GM21360 (cell line): ENCODE measurements around the gene AHNAK2.

Experiments
- ATAC-seq: cut with Tn5 transposase; IDR thresholded peaks from one replicate; pipeline ENCODE4 v1.9.1; 2021; ENCODE audit warnings: mild to moderate bottlenecking, moderate library complexity; ENCODE audit not compliant: unreplicated experiment

AHNAK2 gene

DNA sequence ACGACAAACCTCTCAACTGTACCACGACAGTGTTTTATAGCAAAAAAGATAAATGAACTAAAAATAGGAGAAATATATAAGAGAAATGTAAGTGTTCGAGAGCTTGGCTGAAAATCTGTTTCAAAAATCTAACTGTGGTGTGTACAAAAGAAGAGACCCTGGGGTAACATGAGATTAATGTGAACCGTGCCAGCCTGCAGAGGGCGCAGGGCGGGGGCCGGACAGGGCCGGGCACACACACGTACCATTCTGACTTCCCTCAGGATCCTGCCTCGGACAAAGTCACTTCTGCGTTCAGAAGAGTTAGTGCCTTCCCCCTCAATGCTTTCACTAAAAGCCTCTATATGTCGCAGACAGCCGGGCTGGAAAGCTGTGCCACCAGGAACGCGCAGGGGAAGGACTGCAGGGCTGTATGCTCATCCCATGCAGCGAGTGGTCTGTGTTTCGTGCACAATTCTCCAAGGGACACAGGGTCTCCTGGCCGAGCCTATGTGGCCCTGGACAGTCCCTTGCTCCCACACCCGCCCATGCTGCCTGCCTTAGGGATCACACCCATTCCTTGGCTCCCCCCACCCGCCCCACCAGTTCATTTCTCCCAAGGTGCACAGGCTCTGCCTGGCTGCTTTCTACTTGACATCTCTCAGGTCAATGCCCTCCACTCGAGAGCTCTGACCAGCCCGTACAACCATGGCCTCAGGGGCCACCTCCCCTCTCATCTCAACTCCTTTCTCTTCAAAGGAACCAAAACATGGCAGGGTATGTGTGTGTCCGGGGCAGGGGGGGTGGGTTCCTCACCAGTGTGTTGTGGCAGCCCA lies 34.2 kb upstream of the AHNAK2 start:
- ATAC-seq, result no peak

DNA sequence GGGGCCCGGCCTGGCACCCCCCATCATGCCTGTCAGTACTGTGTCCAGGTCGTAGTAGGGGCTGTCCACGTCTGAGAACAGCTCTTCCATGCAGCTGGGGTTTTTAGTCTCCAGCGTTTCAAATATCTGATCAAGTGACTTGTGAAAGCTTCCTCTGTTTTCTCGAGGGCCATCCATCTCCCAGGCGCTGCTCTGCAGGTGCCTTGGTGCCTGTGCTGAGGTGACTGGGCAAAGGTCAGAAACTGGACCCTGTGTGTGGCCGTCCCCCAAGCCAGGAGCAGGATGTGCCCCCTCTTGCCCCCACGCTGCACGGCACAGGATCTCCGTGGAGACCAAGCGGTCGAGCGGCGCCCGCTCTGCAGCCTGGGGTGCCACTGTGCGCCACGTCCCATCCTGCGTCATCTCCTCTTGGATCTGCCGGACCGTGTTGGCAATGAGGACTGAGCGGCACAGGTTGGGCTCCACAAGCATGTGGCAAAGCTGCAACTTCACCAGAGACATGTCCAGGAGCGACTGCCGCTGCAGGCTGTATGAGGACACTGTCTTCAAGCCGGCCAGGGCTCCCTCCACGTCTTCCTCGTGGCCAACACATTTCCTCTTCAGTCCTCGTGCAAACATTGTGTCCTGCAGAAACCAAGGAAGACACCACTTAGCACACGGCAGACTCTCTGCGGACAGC lies 33.3 kb upstream of the AHNAK2 start:
- no peak for ATAC-seq

DNA sequence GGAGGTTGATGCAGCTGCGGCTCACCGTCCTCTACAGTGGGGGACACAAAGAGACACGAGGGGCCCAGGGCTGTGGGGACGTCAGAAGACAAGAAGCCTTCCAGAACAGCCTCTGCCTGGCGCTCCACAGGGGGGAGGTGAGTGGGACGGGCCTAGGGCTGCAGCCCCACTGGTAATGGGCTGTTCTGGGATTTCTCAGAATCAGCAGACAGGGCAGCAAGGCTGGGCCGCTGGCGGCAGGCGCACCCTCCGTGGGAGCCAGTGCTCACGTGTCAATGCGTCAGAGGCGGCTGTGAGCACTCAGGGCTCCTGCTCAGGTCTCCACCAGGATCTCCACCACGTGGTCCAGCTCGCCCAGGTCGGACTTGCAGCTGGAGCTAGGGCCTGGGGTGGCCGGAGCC lies 32.7 kb upstream of the AHNAK2 start:
- no peak for ATAC-seq

DNA sequence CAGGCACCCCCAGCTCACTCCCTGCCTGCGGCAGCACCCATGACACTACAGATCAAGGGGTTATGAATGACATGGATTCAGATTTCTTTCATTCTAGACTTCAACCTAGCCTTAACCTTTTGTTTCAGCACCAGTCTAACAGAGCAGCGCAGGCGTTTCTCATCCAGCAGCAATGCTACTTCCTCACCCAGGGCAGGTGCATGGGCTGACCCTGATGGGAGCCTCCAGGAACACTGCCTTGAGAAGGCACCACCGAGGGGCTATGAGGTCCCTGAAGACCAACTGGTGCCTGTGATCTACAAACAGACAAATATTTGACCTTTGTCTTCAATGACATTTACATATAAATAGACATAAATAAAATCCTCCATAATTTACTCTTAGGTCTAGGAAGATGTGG lies 31.9 kb upstream of the AHNAK2 start:
- no peak for ATAC-seq

DNA sequence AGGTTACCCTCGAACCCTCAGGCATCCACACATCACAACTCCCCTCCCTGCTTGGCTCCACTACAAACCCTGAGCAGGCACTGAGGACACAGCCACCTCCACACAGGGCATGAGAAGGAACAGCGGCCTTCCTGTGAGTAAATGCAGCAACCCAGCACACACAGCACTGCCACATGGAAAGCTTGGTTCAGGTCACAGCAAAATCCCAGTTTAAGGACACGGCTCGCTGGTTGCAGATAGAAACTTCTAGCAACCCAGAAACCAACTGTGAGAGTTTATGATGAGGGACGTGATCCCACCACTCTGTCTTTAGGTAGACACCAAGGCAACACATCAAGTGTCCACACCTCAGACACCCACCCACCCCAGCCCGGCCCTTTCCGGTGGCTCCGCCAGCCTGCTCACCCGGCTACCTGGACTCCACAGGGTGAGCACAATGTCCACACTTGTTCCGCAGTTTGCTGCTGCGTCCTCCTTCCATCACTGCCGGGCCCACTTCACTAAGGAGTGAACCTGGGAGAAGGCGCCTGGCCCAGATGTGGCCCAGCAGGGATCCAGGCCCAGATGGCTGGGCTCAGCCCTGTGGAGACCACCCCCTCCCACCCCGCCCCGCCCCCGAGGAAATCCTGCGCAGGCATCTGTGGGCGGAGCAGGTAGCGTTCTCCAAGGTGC lies 29.6 kb upstream of the AHNAK2 start:
- ATAC-seq, result no peak

DNA sequence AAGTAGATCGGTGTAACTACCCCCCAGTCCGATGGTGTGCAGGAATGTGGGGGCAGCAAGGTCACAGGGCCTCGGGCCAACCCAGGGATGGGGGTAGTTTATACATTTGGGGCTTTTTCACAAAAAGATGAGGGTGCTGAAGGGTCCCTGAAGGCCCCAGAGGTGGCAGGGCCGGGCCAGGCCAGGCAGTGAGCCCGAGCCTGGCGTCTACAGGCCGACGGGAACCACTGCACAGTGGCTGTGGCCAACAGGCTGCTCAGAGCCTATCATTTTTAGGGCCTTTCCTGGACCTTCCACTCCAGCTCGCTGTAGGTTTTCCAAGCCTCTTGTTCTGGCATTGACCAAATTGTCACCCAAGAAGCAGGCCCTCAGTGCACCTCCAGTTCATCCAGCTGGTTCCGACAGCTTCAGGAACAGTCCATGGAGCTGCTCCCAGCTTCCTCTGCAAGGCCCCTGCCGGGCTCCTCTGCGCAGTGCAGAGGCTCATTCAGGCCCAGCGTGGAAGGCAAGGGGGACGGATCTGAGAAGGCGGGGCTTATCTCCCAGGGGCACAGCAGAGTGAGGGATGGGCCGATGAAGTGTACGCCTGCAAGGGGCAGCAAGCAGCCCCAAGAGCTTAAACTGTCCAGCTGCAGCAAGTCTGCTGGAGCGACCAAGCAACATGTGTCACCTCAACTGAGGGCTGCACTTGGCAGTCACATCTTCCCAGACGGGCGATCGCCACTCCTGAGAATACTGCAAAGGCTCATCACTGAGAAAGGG lies 28.8 kb upstream of the AHNAK2 start:
- ATAC-seq, result no peak

DNA sequence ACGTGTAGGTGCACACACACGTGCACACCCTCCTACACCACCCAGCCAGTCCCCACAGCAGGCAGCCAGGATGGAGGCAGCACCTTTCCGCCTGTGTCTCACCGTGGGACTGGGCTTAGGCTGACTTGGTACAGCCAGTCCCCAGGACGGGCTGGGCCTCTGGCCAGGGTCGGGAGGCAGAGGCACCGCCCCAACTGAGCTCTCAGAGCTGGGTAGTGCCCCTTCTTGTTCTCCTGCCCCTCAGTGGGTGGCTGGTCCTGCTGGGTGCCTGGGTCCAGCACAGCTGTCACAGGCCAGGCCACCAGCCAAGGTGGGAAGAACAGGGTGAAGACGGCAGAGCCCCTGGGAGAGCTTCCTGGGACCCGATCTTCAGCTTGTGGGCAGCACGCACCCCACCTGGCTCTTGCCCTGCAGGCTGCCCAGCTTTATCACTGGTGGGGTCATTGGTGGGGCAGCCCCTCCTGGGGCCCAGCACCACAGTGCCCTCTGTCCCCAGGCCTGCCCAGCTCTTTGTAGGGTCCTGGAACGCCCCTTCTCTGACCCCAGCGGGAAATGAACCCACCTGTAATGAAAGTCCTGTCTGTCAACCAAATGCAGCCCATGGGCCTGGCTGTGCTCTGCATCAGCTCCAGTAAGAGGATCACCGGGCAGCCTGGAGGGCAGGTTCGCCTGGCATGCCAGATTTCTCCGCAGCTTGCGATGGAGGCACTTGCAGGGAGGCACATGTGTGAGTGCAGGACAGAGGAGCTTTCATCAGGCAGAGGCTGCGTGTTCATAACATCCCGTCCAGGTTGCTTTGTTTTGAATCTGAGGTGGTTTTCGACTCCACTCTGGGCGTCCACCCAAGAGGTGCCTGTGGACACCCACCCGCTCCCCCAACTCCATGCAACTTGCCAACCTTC lies 28.0 kb upstream of the AHNAK2 start:
- no peak for ATAC-seq

DNA sequence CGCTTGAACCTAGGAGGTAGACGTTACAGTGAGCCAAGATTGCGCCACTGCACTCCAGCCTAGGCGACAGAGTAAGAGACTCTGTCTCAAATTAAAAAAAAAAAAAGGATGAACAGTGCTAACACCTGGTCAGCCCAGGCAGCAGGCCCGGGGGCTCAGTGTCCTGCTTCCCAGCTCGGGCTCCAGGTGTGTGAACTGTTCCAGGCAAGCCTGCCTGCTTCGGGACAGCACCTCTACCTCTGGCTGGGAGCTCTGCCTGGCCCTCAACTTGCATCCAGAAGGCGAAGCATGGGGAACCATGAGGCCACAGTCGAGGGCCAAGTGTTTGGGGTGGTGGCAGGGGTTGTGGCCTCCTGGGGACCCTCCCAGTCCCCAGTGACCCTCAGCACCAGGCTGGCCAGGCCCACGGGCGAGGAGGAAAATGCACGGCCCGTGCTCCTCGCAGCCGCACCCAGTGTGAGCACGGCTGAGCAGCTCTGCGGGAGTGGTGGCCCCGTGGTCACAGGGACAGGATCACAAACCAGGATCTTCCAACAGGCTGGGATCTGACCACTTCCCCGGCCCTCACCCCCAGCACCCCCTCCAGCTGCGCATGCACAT lies 27.3 kb upstream of the AHNAK2 start:
- no peak for ATAC-seq

DNA sequence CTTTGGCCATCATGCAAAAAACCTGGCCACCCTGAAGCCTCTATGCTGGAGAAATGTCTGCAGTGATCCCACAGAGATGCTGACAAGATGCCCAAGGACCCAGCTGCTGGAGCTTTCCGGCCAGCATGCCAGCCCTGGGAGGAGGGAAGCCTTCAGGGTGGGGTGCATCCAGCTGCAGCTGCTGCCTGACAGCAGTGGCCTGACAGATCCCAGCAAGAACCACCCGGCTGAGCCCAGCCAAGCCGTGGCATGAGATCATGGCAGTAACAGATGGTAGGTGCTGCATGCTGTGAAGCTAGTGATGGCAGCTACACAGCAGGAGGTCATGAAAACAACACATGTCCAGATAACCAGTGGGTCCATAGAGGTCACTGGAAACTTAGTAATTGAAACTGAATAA lies 21.2 kb upstream of the AHNAK2 start:
- ATAC-seq, result no peak

DNA sequence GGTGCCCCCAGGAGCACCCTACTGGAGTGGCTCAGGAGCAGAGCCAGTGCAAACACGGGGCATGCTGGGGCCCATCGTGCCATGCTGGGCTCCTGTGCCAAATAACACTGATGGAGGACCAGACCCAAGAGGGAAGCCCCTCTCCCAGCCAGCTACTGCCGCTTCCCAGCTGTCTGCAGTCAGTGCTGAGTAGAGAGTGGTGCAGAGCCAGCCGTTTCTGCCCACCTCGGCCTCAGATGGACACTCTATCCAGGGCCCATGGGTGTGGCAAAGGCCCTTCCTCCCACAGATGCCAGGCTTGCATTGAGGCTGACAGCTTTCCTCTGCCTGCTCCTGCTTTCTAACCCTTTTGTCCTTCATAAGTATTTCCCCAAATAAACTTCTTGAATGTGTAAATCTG lies 20.6 kb upstream of the AHNAK2 start:
- ATAC-seq, result no peak

DNA sequence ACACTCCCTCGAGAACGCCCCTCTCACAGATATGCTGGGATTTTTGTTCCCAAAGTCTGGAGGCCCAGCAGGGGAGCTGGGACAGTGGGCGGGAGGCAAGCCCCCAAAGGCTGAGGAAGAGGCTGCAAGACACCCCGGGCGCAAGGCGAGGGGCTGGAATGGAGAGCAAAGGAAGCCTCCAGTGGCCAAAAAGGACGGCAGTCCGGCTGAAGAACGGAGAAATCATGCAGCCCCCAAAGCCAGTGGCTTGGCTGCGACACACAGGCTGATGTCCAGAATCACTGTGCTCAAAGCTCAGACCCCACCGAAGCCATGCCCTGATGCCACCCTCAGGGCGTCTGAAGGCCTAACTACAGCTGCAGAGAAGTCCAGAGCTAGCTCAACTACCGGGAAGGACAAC lies 18.3 kb upstream of the AHNAK2 start:
- no peak for ATAC-seq

DNA sequence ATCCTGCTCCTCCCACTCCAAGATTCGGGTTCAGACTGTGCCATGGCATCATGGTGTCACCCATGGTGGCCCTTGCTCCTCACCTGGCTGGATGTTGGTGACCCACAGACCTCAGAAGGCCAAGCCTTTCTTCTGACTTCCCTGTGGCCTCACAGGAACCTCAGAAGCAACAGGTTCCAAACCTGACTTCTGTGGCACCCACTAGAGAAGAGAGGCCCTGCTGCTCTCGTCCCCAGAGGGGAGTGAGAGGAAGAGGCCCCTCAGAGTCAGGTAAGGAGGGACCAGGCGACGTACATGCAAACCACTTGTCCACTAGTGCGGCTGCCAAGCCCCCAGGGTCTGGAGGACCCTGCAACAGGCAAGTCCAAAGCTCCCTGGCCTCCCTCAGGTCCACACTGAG lies 17.9 kb upstream of the AHNAK2 start:
- no peak for ATAC-seq

DNA sequence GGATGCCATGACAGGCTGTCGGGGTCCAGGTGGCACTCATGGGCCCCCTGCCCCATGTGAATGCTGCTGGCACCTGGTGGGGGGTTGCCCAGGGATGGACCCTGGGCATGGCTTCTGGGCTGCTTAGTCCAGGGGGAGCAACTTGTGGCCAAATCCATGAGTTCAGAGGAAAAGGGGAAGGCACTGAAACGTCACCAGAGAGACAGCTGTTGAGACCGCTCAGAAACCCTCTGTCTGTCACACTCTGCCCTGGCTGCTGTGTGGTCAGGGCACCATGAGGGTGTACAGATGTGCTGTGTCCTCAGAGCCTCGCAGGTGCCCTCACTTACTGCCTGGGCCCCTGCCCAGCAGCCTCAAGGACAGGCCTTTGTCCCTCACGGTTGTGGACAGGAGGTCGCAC lies 16.8 kb upstream of the AHNAK2 start:
- no peak for ATAC-seq

DNA sequence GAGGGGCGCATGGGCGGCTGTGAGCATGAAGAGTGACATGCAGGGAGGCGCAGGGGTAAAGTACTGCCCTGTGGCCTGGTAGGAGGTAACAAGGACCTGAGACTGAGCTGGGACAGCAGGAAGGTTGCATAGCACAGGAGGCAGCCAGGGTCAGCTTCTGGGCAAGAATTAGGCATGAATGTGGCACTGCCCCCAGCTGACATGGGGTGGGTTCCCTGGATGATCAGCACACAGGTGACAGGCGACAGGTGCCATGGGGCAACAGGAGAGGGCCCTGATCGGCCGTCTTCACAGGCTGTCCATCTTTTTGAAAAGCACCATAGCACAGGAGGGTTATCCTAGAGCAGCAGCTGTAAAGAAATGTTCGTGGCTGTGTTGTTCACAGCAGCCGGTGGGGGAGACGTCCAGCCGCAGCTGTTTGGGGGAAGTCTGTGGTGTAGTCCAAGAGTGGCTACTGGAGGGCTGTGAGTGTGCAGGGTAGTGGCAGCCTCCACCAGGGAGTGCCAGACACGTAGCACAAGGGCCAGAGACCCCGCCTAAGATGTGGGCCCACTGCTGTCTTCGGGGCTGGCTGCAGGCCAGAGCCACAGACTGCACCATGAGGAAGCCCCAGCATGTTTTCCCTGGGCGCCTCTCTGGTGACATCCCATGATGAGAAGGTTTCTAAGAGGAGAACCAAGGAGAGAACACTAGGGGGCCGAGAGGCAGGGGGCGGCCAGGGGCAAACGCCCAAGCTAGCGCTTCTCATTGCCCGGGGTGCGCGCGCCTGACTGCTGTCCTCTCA lies 15.8 kb upstream of the AHNAK2 start:
- ATAC-seq, result no peak

DNA sequence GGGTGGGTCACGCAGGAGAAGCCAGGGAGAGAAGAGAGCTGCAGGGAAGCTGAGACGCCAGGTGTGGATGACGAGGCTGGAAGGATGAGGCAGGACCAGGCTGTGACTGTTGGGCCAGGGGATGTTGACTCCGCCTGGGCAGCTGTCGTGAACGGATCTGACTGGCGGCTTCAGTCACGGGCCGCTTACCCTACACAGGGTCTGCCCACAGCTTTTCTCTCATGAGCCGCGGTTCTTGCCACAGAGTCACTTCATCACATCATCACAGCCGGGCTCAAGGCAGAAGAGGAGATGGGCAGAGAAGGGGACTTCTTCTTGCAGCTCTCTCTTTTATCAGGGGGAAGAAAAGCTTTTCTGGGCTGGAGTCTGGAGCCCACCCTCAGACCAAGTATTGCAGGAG lies 15.1 kb upstream of the AHNAK2 start:
- no peak for ATAC-seq

DNA sequence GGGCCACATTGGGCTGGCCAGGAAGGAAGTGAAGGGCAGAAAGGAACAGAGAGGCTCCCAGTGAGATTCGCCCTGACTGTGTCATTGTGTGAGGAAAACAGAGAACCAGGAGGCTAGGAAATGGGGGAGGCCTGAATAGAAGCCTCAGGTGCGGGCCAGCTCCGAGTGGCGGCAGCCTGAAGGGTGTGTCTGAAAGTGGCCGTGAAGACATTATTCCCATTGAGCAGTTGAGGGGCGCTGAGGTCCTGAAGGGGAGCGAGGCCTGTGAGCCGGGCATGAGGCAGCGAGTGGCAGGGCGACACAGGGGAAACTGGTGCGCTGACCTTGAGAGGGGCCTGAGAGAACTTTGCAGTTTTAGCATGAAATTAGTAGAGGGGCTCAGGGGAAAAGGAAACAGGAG lies 14.3 kb upstream of the AHNAK2 start:
- ATAC-seq, result no peak

DNA sequence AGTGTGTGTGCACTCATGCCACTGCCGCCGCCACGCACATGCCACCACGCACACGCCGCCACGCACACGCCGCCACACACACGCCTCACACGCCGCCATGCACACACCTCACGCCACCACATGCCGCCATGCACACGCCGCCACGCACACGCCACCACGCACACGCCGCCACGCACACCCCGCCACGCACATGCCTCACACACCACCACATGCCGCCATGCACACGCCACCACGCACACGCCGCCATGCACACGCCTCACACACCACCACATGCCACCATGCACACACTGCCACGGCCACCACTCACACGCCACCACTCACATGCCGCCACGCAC lies 13.7 kb upstream of the AHNAK2 start:
- no peak for ATAC-seq

DNA sequence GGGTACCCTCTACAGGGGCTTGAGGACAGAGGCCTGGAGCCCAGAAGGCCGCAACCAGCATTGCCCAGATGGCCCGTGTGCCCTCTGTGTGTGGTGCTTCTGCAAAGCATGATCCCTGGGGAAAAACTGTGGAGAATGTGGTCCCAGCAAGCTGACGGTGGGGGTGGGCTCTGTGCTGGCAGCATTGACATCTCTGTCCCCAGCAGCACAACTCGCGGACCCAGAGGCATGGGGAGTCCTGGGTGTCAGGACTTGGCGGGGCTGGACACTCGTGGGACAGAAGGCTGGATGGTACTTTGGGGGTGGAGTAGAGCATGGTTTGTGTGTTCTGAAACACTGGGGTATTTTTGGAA lies 11.8 kb upstream of the AHNAK2 start:
- ATAC-seq, result no peak

DNA sequence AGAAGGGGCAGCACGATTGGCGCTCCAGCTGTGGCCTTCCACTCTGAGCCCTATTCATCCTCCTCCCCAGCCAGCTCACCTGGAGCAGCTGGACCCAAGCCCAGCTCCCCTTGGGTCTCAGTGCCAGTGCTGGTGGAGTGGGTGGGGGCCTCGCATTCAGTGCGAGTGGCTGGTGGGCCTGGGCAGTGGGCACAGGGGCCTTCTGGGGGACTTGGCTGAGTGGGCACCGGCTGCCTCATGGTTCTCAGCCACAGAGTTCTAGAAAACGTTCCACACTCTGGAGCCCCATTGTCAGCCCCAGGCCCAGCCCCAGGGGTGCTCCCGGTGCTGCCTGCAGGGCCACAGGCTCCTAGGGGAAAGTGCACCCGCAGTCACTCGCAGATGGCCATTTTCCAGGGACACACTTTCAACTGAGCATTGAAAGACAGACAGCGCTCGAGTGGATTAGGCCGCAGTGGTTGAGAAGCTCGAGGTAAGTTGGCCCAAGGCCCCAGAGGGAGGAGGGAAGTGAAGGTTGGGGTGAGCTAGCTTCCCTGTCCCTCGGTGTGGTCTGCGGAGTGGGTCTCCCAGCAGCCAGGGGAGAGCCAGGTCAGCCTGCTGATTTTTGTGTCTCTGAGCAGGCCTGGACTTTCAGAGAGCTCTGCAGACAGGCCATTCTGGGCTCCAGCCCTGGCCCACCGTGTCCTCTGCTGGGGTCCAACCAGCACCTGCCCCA lies 11.2 kb upstream of the AHNAK2 start:
- ATAC-seq, result no peak
